PC-3 (cell line): Measurements from ENCODE around the gene ABCC3. TPM values are rescaled to one million over a fixed set of nuclear protein-coding genes. Genes with fewer than 3 reads are reported as not detected.
A peak's percentile ranks its signal among the peaks of the same experiment; 100 is the strongest.

ENCODE experiments used
- ATAC-seq: fragments of 200-7000 bp; cut with Tn5 transposase; 2 replicates; pipeline ENCODE4 v1.9.1; 2020; ENCODE audit warnings: mild to moderate bottlenecking, moderate library complexity
- BruUV-seq: library from RNA; stranded (reverse); fragments of 400-500 nt; replicated peaks from 2 replicates; lab custom pipeline; 2021; lab: Mats Ljungman, UMichigan
- CTCF ChIA-PET: fragments of 300-600 bp; sonication (Branson Sonifier 250); formaldehyde crosslinking; loops from one replicate; lab custom pipeline; 2022; ENCODE audit warnings: antibody characterized with exemption; lab: Charles Lee
- POLR2A ChIA-PET: fragments of 300-600 bp; sonication (Branson Sonifier 250); formaldehyde crosslinking; loops from one replicate; lab custom pipeline; 2022; ENCODE audit warnings: antibody characterized with exemption; ENCODE audit not compliant: unreplicated experiment; lab: Charles Lee
- DNase-seq: peaks from one replicate; pipeline ENCODE4 v3.0.0-alpha.2; 2015
- H2AFZ ChIP-seq: fragments of 300-600 bp; sonication (generic); 2 replicates; pipeline ENCODE4 v1.6.0; 2016; ENCODE audit warnings: antibody characterized with exemption, low read length
- H3F3A ChIP-seq: fragments of 300-600 bp; sonication (generic); one replicate; pipeline ENCODE4 v1.6.0; 2017; ENCODE audit warnings: antibody characterized with exemption, low read length, control low read depth, mild to moderate bottlenecking; ENCODE audit not compliant: unreplicated experiment
- H3K27ac ChIP-seq: fragments of 300-600 bp; sonication (generic); 2 replicates; pipeline ENCODE4 v1.5.1; 2016; ENCODE audit warnings: mild to moderate bottlenecking, low read length
- H3K27me3 ChIP-seq: fragments of 300-600 bp; sonication (generic); 2 replicates; pipeline ENCODE4 v1.6.1; 2016; ENCODE audit warnings: low read length, mixed read lengths
- H3K36me3 ChIP-seq: fragments of 300-600 bp; sonication (generic); 2 replicates; pipeline ENCODE4 v1.6.1; 2016; ENCODE audit warnings: low read depth, mixed run types, low read length, mixed read lengths
- H3K4me1 ChIP-seq: fragments of 300-600 bp; sonication (generic); 2 replicates; pipeline ENCODE4 v1.5.1; 2016; ENCODE audit warnings: low read length; ENCODE audit not compliant: insufficient read depth
- H3K4me2 ChIP-seq: fragments of 300-600 bp; sonication (generic); 2 replicates; pipeline ENCODE4 v1.6.0; 2016; ENCODE audit warnings: low read length
- H3K4me3 ChIP-seq: fragments of 300-600 bp; sonication (generic); 2 replicates; pipeline ENCODE4 v1.5.1; 2016; ENCODE audit warnings: mild to moderate bottlenecking, low read length, mixed read lengths
- H3K79me2 ChIP-seq: fragments of 300-600 bp; sonication (generic); 2 replicates; pipeline ENCODE4 v1.6.1; 2017; ENCODE audit warnings: low read length, mixed read lengths
- H3K9ac ChIP-seq: fragments of 300-600 bp; sonication (generic); 2 replicates; pipeline ENCODE4 v1.6.0; 2016; ENCODE audit warnings: mild to moderate bottlenecking, low read length
- H3K9me2 ChIP-seq: fragments of 300-600 bp; sonication (generic); replicated peaks from 2 replicates; pipeline ENCODE4 v1.6.1; 2016; ENCODE audit warnings: mixed run types, low read length, mixed read lengths
- H3K9me3 ChIP-seq: fragments of 300-600 bp; sonication (generic); 2 replicates; pipeline ENCODE4 v1.6.1; 2016; ENCODE audit warnings: low read length, mixed read lengths
- H4K20me1 ChIP-seq: fragments of 300-600 bp; sonication (generic); 2 replicates; pipeline ENCODE4 v1.6.1; 2016; ENCODE audit warnings: low read length, mixed read lengths
- EZH2 ChIP-seq: fragments of 300-600 bp; sonication (generic); IDR thresholded peaks from one replicate; pipeline ENCODE4 v1.6.1; 2017; ENCODE audit warnings: antibody characterized with exemption, mild to moderate bottlenecking, low read length; ENCODE audit not compliant: unreplicated experiment
- EZH2phosphoT487 ChIP-seq: fragments of 300-600 bp; sonication (generic); IDR thresholded peaks from 2 replicates; pipeline ENCODE4 v1.6.1; 2018; ENCODE audit warnings: mild to moderate bottlenecking, antibody characterized with exemption, low read length, borderline replicate concordance
- intact Hi-C: fragments of 100-400 bp; cut with micrococcal nuclease; formaldehyde crosslinking; loops from 2 replicates; pipeline ENCODE4 v1.9.0; 2023
- total RNA-seq: library from RNA; depleted of rRNA; stranded (reverse); fragments of >200 nt; gene quantifications from 2 replicates; pipeline ENCODE4 v1.2.3, GENCODE V29; 2014
- TF ChIP-seq, protein P1 (sequence below): fragments of 300-600 bp; sonication (generic); conservative IDR thresholded peaks from 2 replicates; pipeline ENCODE4 v1.5.1; 2017; ENCODE audit warnings: antibody characterized with exemption, low read depth, mild to moderate bottlenecking, low read length

The ABCC3 gene
- total RNA-seq, 1 experiment from 2014 or later, result 50.2 TPM

DNA sequence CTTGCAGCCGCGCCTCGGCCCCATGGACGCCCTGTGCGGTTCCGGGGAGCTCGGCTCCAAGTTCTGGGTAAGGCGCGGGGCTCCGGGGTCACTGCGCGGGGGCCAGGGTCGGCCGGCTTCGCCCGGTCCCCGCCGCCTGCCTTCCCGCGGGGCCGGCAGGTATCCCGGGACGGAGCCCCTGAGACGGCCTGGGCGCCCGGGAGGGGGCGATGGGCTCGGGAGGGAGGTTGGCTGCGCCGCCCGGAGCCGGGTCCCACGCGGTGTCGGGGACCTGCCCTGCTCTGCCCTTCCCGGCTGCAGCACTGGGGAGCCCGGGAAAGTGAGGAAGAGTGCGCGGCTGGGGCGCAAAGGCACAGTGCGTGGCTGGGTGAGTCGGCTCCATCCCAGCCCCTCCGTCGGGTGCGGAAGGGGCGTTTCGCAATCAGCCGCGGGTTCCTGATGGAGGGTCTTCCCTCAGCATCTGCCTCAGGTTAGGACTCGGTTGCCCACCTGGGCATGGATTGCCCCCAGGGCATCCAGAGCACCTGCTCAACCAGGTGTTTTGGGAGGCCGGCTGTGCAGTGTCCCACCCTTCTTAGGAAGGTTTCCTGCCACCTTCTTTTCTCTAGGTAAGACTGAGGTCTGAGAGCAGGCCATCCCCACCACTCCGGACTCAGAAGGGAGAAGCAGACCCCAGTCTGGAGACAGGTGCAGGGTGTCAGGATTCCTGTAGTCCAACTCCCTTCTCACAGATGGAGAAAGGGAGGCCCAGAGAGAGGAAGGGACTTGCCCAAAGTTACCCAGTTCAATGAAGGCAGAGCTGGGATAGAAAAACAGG is 442 bp downstream of the ABCC3 start:
- TF ChIP-seq, protein P1, sequence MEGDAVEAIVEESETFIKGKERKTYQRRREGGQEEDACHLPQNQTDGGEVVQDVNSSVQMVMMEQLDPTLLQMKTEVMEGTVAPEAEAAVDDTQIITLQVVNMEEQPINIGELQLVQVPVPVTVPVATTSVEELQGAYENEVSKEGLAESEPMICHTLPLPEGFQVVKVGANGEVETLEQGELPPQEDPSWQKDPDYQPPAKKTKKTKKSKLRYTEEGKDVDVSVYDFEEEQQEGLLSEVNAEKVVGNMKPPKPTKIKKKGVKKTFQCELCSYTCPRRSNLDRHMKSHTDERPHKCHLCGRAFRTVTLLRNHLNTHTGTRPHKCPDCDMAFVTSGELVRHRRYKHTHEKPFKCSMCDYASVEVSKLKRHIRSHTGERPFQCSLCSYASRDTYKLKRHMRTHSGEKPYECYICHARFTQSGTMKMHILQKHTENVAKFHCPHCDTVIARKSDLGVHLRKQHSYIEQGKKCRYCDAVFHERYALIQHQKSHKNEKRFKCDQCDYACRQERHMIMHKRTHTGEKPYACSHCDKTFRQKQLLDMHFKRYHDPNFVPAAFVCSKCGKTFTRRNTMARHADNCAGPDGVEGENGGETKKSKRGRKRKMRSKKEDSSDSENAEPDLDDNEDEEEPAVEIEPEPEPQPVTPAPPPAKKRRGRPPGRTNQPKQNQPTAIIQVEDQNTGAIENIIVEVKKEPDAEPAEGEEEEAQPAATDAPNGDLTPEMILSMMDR, result 0 out of 2 replicates have a peak, but pooled peaks have one; percentile 25
- no peak for TF ChIP-seq EZH2phosphoT487
- no peaks in the 10 kb centered on the region for H3K27me3 ChIP-seq
- H3K9me3 ChIP-seq, result no peaks in the 10 kb centered on the region
- H3K79me2 ChIP-seq, result peaks cover 43% of the 10 kb centered on the region
- intact Hi-C loops, result loop anchor here (1.0 to 10.0 kb wide), 3 partner anchors 46 to 240 kb away; partner anchors contain the start of genes CACNA1G and LRRC59
- no peaks in the 10 kb centered on the region for H3K9me2 ChIP-seq
- H3K4me3 ChIP-seq, result peak overlapping the region; percentile 72
- DNase-seq (peak; percentile 39), ATAC-seq (peak; percentile 1)
- H4K20me1 ChIP-seq, result no peaks in the 10 kb centered on the region
- peak overlapping the region; percentile 90 for H3K27ac ChIP-seq
- peaks cover 77% of the 10 kb centered on the region for H3K4me1 ChIP-seq
- peak overlapping the region; percentile 80 for H3K9ac ChIP-seq
- CTCF ChIA-PET, result interaction anchor here (1.1 kb wide), 1 partner anchor 91 kb away, joined by 3 read pairs; no protein-coding TSS in a partner anchor
- peak overlapping the region; percentile 85 for H2AFZ ChIP-seq
- H3K36me3 ChIP-seq, result no peaks in the 10 kb centered on the region
- BruUV-seq, result TSS peak; percentile 68
- peak overlapping the region; percentile 87 for H3K4me2 ChIP-seq
- peaks cover 12% of the 10 kb centered on the region for H3F3A ChIP-seq
- POLR2A ChIA-PET, result interaction anchor here (0.6 to 0.9 kb wide), 4 partner anchors 25 to 67 kb away, joined by 3 to 6 read pairs (median 4); no protein-coding TSS in a partner anchor

DNA sequence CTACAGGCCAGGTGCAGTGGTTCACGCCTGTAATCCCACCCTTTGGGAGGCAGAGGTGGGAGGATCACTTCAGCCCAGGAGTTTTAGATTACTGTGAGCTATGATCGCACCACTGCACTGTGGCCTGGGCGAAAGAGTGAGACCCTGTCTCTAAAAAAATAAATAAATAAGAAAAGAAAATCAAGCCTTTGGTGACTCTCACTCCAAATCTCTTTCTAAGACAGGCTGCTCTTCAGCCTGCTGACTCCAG is 976 bp downstream of the ABCC3 start:
- TF ChIP-seq, protein P1, result no peak
- TF ChIP-seq EZH2phosphoT487 (no peak), EZH2 (no peak)
- Histone ChIP-seq H4K20me1 (no peaks in the 10 kb centered on the region), H3K9me2 (no peaks in the 10 kb centered on the region), H3K27me3 (no peaks in the 10 kb centered on the region), H3K9me3 (no peaks in the 10 kb centered on the region), H3K27ac (peak overlapping the region; percentile 90), H3F3A (peaks cover 12% of the 10 kb centered on the region), H3K4me1 (peaks cover 77% of the 10 kb centered on the region), H3K36me3 (no peaks in the 10 kb centered on the region), H3K9ac (peak overlapping the region; percentile 80), H3K79me2 (peaks cover 49% of the 10 kb centered on the region), H2AFZ (peak overlapping the region; percentile 85; the same call in 1 of the 2 replicates), H3K4me3 (peak overlapping the region; percentile 72), H3K4me2 (peak overlapping the region; percentile 87)
- ChIA-PET CTCF (interaction anchor here (0.6 to 0.7 kb wide), 2 partner anchors 60 to 244 kb away, joined by 4 to 6 read pairs; no protein-coding TSS in a partner anchor), POLR2A (interaction anchor here (0.6 to 0.9 kb wide), 4 partner anchors 25 to 67 kb away, joined by 3 to 6 read pairs (median 4); no protein-coding TSS in a partner anchor)
- DNase-seq, result peak; percentile 41
- intact Hi-C loops, result loop anchor here (1.0 to 10.0 kb wide), 2 partner anchors 46 to 241 kb away; partner anchors contain the start of gene LRRC59
- BruUV-seq, result TSS peak; percentile 38
- no peak for ATAC-seq
